ENCODE measurements around the gene CPNE5.

- TF ChIP-seq, protein P1, sequence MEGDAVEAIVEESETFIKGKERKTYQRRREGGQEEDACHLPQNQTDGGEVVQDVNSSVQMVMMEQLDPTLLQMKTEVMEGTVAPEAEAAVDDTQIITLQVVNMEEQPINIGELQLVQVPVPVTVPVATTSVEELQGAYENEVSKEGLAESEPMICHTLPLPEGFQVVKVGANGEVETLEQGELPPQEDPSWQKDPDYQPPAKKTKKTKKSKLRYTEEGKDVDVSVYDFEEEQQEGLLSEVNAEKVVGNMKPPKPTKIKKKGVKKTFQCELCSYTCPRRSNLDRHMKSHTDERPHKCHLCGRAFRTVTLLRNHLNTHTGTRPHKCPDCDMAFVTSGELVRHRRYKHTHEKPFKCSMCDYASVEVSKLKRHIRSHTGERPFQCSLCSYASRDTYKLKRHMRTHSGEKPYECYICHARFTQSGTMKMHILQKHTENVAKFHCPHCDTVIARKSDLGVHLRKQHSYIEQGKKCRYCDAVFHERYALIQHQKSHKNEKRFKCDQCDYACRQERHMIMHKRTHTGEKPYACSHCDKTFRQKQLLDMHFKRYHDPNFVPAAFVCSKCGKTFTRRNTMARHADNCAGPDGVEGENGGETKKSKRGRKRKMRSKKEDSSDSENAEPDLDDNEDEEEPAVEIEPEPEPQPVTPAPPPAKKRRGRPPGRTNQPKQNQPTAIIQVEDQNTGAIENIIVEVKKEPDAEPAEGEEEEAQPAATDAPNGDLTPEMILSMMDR (IDR thresholded peaks at IDR 0.05; ENCODE audit: insufficient read depth, low read length): no peak
- TF ChIP-seq POLR2AphosphoS5 (IDR thresholded peaks at IDR 0.05; ENCODE audit: low read depth) (no peak), SPI1 (IDR thresholded peaks at IDR 0.05; ENCODE audit: borderline replicate concordance, low read depth) (no peak), GABPA (IDR thresholded peaks at IDR 0.05; ENCODE audit: low read depth) (no peak)
Measured at GRCh38 chr6:36751833-36752186, 87.4 kb downstream of the CPNE5 start.
